SJSA1 (cell line): ENCODE data around the gene TOX3. TPM values are rescaled to one million over a fixed set of nuclear protein-coding genes. Genes with fewer than 3 reads are reported as not detected.

ENCODE experiments used
- DNase-seq, 2 experiments: peaks; one replicate each; pipeline ENCODE4 v3.0.0-alpha.2; 2015 to 2020; ENCODE audit warnings: low spot score in 2 of 2, low read depth in 1 of 2
- H3K27ac ChIP-seq: fragments of 250-450 bp; sonication (Bioruptor Pico); 2 replicates; pipeline ENCODE4 v1.5.1; 2020; ENCODE audit warnings: mild to moderate bottlenecking, moderate library complexity
- H3K27me3 ChIP-seq: fragments of 250-450 bp; sonication (Bioruptor Pico); replicated peaks from 2 replicates; pipeline ENCODE4 v1.5.1; 2020; ENCODE audit warnings: mild to moderate bottlenecking, moderate library complexity
- H3K36me3 ChIP-seq: fragments of 250-450 bp; sonication (Bioruptor Pico); 2 replicates; pipeline ENCODE4 v1.5.1; 2020; ENCODE audit warnings: mild to moderate bottlenecking
- H3K4me1 ChIP-seq: fragments of 250-450 bp; sonication (Bioruptor Pico); replicated peaks from 2 replicates; pipeline ENCODE4 v1.6.1; 2021; ENCODE audit warnings: mild to moderate bottlenecking
- H3K4me3 ChIP-seq: fragments of 250-450 bp; sonication (Bioruptor Pico); 2 replicates; pipeline ENCODE4 v1.5.1; 2020; ENCODE audit warnings: mild to moderate bottlenecking
- H3K9me3 ChIP-seq: fragments of 250-450 bp; sonication (Bioruptor Pico); replicated peaks from 2 replicates; pipeline ENCODE4 v1.5.1; 2020; ENCODE audit warnings: mild to moderate bottlenecking
- total RNA-seq: library from RNA; depleted of rRNA; stranded (reverse); fragments of >200 nt; shearing (Covaris generic); gene quantifications from 2 replicates; pipeline ENCODE4 v1.2.3, GENCODE V29; 2014; rRNA removed

Gene TOX3
- 0.05 TPM in 1 of 2 replicates, not detected in the other for total RNA-seq

- no peaks in the 10 kb centered on the region for H3K9me3 ChIP-seq
- no peak within 1 kb of the TSS for H3K27ac ChIP-seq
- DNase-seq, result no peak
- H3K36me3 ChIP-seq, result no peaks in the 10 kb centered on the region
- H3K27me3 ChIP-seq, result peaks cover 43% of the 10 kb centered on the region
- no peak within 1 kb of the TSS for H3K4me3 ChIP-seq
- H3K4me1 ChIP-seq, result no peaks in the 10 kb centered on the region
These were observed at the start of gene TOX3 for GRCh38 chr16:52547004-52547833. Gene TOX3 (minus strand): TSS chr16:52547143. CDS start chr16:52546723, 420 bp downstream.

GRCh38 chr16:52592778-52593177 is 45.8 kb upstream of the TOX3 start:
- no peaks in the 10 kb centered on the region for H3K9me3 ChIP-seq
- no peak for DNase-seq
- H3K27ac ChIP-seq, result no peak overlapping the region
- H3K4me1 ChIP-seq, result no peaks in the 10 kb centered on the region
- H3K27me3 ChIP-seq, result no peaks in the 10 kb centered on the region
- no peak overlapping the region for H3K4me3 ChIP-seq
- H3K36me3 ChIP-seq, result no peaks in the 10 kb centered on the region

GRCh38 chr16:52591934-52592592 is 45.1 kb upstream of the TOX3 start:
- H3K4me1 ChIP-seq, result no peaks in the 10 kb centered on the region
- no peak overlapping the region for H3K27ac ChIP-seq
- no peaks in the 10 kb centered on the region for H3K27me3 ChIP-seq
- H3K9me3 ChIP-seq, result no peaks in the 10 kb centered on the region
- DNase-seq, result no peak
- no peaks in the 10 kb centered on the region for H3K36me3 ChIP-seq
- H3K4me3 ChIP-seq, result no peak overlapping the region

GRCh38 chr16:52591471-52591870 is 44.5 kb upstream of the TOX3 start:
- H3K4me1 ChIP-seq, result no peaks in the 10 kb centered on the region
- no peaks in the 10 kb centered on the region for H3K27me3 ChIP-seq
- H3K9me3 ChIP-seq, result no peaks in the 10 kb centered on the region
- no peak overlapping the region for H3K27ac ChIP-seq
- H3K4me3 ChIP-seq, result no peak overlapping the region
- no peaks in the 10 kb centered on the region for H3K36me3 ChIP-seq
- no peak for DNase-seq

GRCh38 chr16:52586159-52586558 is 39.2 kb upstream of the TOX3 start:
- DNase-seq, result no peak
- H3K9me3 ChIP-seq, result no peaks in the 10 kb centered on the region
- H3K4me1 ChIP-seq, result no peaks in the 10 kb centered on the region
- H3K4me3 ChIP-seq, result no peak overlapping the region
- H3K27me3 ChIP-seq, result no peaks in the 10 kb centered on the region
- H3K36me3 ChIP-seq, result no peaks in the 10 kb centered on the region
- no peak overlapping the region for H3K27ac ChIP-seq

- DNase-seq, result no peak
- no peaks in the 10 kb centered on the region for H3K9me3 ChIP-seq
- no peaks in the 10 kb centered on the region for H3K27me3 ChIP-seq
- H3K27ac ChIP-seq, result no peak overlapping the region
- H3K36me3 ChIP-seq, result no peaks in the 10 kb centered on the region
- no peak overlapping the region for H3K4me3 ChIP-seq
- no peaks in the 10 kb centered on the region for H3K4me1 ChIP-seq
These were observed 37.7 kb upstream of the TOX3 start for GRCh38 chr16:52584354-52585320.

GRCh38 chr16:52581530-52581929 is 34.6 kb upstream of the TOX3 start:
- DNase-seq, result no peak
- Histone ChIP-seq H3K4me3 (no peak overlapping the region), H3K27ac (no peak overlapping the region), H3K27me3 (no peaks in the 10 kb centered on the region), H3K4me1 (no peaks in the 10 kb centered on the region), H3K9me3 (no peaks in the 10 kb centered on the region), H3K36me3 (no peaks in the 10 kb centered on the region)

GRCh38 chr16:52580488-52580887 is 33.5 kb upstream of the TOX3 start:
- no peak overlapping the region for H3K27ac ChIP-seq
- no peak for DNase-seq
- no peaks in the 10 kb centered on the region for H3K36me3 ChIP-seq
- no peaks in the 10 kb centered on the region for H3K9me3 ChIP-seq
- no peak overlapping the region for H3K4me3 ChIP-seq
- H3K27me3 ChIP-seq, result no peaks in the 10 kb centered on the region
- no peaks in the 10 kb centered on the region for H3K4me1 ChIP-seq

GRCh38 chr16:52578829-52579498 is 32.0 kb upstream of the TOX3 start:
- no peak for DNase-seq
- H3K4me1 ChIP-seq, result no peaks in the 10 kb centered on the region
- H3K4me3 ChIP-seq, result no peak overlapping the region
- H3K9me3 ChIP-seq, result no peaks in the 10 kb centered on the region
- H3K27ac ChIP-seq, result no peak overlapping the region
- H3K27me3 ChIP-seq, result no peaks in the 10 kb centered on the region
- no peaks in the 10 kb centered on the region for H3K36me3 ChIP-seq

GRCh38 chr16:52578007-52578828 is 31.3 kb upstream of the TOX3 start:
- no peaks in the 10 kb centered on the region for H3K36me3 ChIP-seq
- no peaks in the 10 kb centered on the region for H3K27me3 ChIP-seq
- H3K9me3 ChIP-seq, result no peaks in the 10 kb centered on the region
- no peak overlapping the region for H3K27ac ChIP-seq
- no peak overlapping the region for H3K4me3 ChIP-seq
- no peaks in the 10 kb centered on the region for H3K4me1 ChIP-seq
- DNase-seq, result no peak

- Histone ChIP-seq H3K4me3 (no peak overlapping the region), H3K36me3 (no peaks in the 10 kb centered on the region), H3K4me1 (no peaks in the 10 kb centered on the region), H3K9me3 (no peaks in the 10 kb centered on the region), H3K27me3 (no peaks in the 10 kb centered on the region), H3K27ac (no peak overlapping the region)
- no peak for DNase-seq
These were observed 30.3 kb upstream of the TOX3 start for GRCh38 chr16:52577130-52577706.
